Thyroid gland (tissue), 4 donors: ENCODE results near the gene PPIL1.

Source experiments
- CTCF ChIP-seq, 6 experiments: fragments of 200-600 bp in 3 of 6; fragments of 450-650 bp in 3 of 6; sonication (generic) in 3 of 6; IDR thresholded peaks; one replicate each; pipeline ENCODE4 v1.5.1; 2016 to 2019; ENCODE audit warnings: antibody characterized with exemption in 6 of 6, mild to moderate bottlenecking in 2 of 6, inconsistent platforms in 1 of 6, moderate library complexity in 1 of 6
- POLR2A ChIP-seq, 2 donors: fragments of 450-650 bp; IDR thresholded peaks; one replicate each; pipeline ENCODE4 v1.6.1; 2017; ENCODE audit warnings: antibody characterized with exemption in 2 of 2, mild to moderate bottlenecking in 2 of 2, moderate library complexity in 1 of 2

DNA sequence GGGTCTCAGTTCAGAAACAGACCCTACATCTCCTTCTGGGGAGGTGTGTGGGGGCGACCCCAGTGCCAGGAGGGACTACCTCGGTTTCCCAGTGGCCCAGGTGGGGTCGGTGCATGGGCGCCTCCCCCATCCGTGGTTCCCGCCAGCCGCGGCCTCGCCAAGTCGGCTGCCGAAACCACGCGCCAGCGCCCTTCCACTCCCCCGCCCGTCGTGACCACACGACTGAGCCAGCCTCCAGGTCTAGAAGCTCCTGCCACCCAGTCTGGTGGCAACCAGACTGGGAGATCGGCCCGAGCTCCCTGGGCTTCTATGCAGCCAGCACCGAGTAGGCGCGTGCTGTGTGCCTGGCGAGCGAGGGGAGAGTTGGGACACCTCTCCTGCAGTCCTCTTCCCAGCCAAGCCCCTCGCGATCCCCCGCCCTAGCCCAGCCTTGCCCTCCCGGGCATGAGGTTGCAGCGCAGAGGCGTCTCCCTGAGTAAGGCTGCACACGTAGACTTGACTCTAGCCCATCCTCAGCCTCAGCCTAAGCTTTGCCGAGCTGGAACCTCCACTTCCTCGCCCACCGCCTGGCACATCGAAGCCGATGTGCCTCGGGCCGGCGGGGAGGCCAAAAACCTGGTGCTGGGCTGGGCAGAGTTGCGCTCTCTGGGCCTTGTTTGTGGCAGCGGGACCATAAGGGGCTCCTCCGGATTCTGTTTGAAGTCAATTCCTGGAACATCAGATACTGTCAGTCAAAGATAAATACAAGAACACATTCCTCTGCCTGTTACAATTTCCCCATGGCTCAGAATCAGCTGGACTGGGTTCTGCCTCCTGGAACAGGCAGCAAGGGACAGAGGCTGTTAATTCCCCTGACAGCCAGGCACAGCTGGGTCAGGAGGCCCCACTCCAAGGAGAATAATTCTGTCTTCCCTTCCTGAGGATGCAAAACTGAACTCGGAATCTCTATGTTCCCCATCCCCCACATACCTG lies 33.9 kb downstream of the PPIL1 start:
- TF ChIP-seq CTCF (IDR thresholded peaks at IDR 0.05): no peak
- TF ChIP-seq POLR2A (IDR thresholded peaks at IDR 0.05): no peak
